Upper lobe of left lung (tissue), 4 donors: ENCODE results near the gene PRSS21.

ENCODE experiments used
- EP300 ChIP-seq, 4 donors: sonication (generic); formaldehyde crosslinking; IDR thresholded peaks; one replicate each; pipeline ENCODE4 v1.5.1; 2017; ENCODE audit warnings: antibody characterized with exemption in 4 of 4, control low read depth in 2 of 4
- POLR2A ChIP-seq, 4 donors: fragments of 450-650 bp; IDR thresholded peaks; one replicate each; pipeline ENCODE4 v1.5.1; 2016 to 2017; ENCODE audit warnings: antibody characterized with exemption in 4 of 4, mild to moderate bottlenecking in 2 of 4
- TF ChIP-seq, protein P1 (sequence below), 6 experiments: fragments of 450-650 bp in 4 of 6; fragments of 200-600 bp in 2 of 6; sonication (generic) in 2 of 6; IDR thresholded peaks; one replicate each; pipeline ENCODE4 v1.5.1; 2016 to 2019; ENCODE audit warnings: antibody characterized with exemption in 6 of 6

- TF ChIP-seq, protein P1, sequence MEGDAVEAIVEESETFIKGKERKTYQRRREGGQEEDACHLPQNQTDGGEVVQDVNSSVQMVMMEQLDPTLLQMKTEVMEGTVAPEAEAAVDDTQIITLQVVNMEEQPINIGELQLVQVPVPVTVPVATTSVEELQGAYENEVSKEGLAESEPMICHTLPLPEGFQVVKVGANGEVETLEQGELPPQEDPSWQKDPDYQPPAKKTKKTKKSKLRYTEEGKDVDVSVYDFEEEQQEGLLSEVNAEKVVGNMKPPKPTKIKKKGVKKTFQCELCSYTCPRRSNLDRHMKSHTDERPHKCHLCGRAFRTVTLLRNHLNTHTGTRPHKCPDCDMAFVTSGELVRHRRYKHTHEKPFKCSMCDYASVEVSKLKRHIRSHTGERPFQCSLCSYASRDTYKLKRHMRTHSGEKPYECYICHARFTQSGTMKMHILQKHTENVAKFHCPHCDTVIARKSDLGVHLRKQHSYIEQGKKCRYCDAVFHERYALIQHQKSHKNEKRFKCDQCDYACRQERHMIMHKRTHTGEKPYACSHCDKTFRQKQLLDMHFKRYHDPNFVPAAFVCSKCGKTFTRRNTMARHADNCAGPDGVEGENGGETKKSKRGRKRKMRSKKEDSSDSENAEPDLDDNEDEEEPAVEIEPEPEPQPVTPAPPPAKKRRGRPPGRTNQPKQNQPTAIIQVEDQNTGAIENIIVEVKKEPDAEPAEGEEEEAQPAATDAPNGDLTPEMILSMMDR (IDR thresholded peaks at IDR 0.05): no peak
- TF ChIP-seq EP300 (IDR thresholded peaks at IDR 0.05): no peak
- TF ChIP-seq POLR2A (IDR thresholded peaks at IDR 0.05): no peak
These were observed 7.8 kb upstream of the PRSS21 start for GRCh38 chr16:2809149-2809760.
